Lower leg skin (tissue), 3 donors: ENCODE measurements around the gene SKIL.

Source experiments
- CTCF ChIP-seq, 3 donors: fragments of 450-650 bp; IDR thresholded peaks; one replicate each; pipeline ENCODE4 v1.5.1; 2016; ENCODE audit warnings: antibody characterized with exemption in 3 of 3, mild to moderate bottlenecking in 3 of 3, moderate library complexity in 2 of 3
- POLR2A ChIP-seq, 2 donors: fragments of 450-650 bp; IDR thresholded peaks; one replicate each; pipeline ENCODE4 v1.6.1; 2016 to 2017; ENCODE audit warnings: antibody characterized with exemption in 2 of 2, mild to moderate bottlenecking in 1 of 2, moderate library complexity in 1 of 2

GRCh38 chr3:170425491-170426239 is 68.2 kb downstream of the SKIL start:
- TF ChIP-seq CTCF (IDR thresholded peaks at IDR 0.05) (no peak), POLR2A (IDR thresholded peaks at IDR 0.05) (no peak)
